Esophagus muscularis mucosa (tissue), 4 donors: ENCODE results near the gene NDUFAF5. TPM values are rescaled to one million over a fixed set of nuclear protein-coding genes. Genes with fewer than 3 reads are reported as not detected.

Source experiments
- DNase-seq: peaks from one replicate; pipeline ENCODE4 v3.0.0-alpha.2; 2017; ENCODE audit errors: extremely low spot score
- H3K27ac ChIP-seq, 4 donors: fragments of 200-600 bp; sonication (generic); replicated peaks in 1 of 4; 1 replicate in 3 of 4; 2 replicates in 1 of 4; pipeline ENCODE4 v1.5.1; 2016 to 2019; ENCODE audit warnings: mild to moderate bottlenecking in 1 of 4
- H3K27me3 ChIP-seq, 4 donors: fragments of 200-600 bp; sonication (generic); one replicate each; pipeline versions ENCODE4 v1.5.1 to v1.6.0; 2016 to 2019
- H3K36me3 ChIP-seq, 4 donors: fragments of 200-600 bp; sonication (generic); one replicate each; pipeline ENCODE4 v1.5.1; 2016 to 2019
- H3K4me1 ChIP-seq, 4 donors: fragments of 200-600 bp; sonication (generic); one replicate each; pipeline ENCODE4 v1.5.1; 2016 to 2019
- H3K4me3 ChIP-seq, 4 donors: fragments of 200-600 bp; sonication (generic); 1 replicate in 2 of 4; 2 replicates in 2 of 4; pipeline ENCODE4 v1.5.1; 2016 to 2019; ENCODE audit warnings: mild to moderate bottlenecking in 4 of 4, moderate library complexity in 1 of 4
- H3K9me3 ChIP-seq, 4 donors: fragments of 200-600 bp; sonication (generic); 1 replicate in 3 of 4; 2 replicates in 1 of 4; pipeline ENCODE4 v1.5.1; 2016 to 2019
- CTCF ChIP-seq, 3 experiments: fragments of 200-600 bp in 2 of 3; fragments of 450-650 bp in 1 of 3; sonication (generic) in 2 of 3; IDR thresholded peaks; one replicate each; pipeline ENCODE4 v1.5.1; 2017 to 2019; ENCODE audit warnings: antibody characterized with exemption in 3 of 3, mild to moderate bottlenecking in 2 of 3, moderate library complexity in 1 of 3
- EP300 ChIP-seq: sonication (generic); formaldehyde crosslinking; IDR thresholded peaks from one replicate; pipeline ENCODE4 v1.6.1; 2017; ENCODE audit warnings: antibody characterized with exemption
- POLR2A ChIP-seq: fragments of 450-650 bp; IDR thresholded peaks from one replicate; pipeline ENCODE4 v1.6.1; 2017; ENCODE audit warnings: antibody characterized with exemption, moderate library complexity, mild to moderate bottlenecking, low read depth
- POLR2AphosphoS5 ChIP-seq, 2 donors: sonication (generic); formaldehyde crosslinking; IDR thresholded peaks; one replicate each; pipeline ENCODE4 v1.6.1; 2017; ENCODE audit warnings: antibody characterized with exemption in 2 of 2
- WGBS: methylation state at CpG from one replicate; pipeline ENCODE4 v1.1.5; 2018; 5-methylcytosine and 5-hydroxymethylcytosine counted together
- intact Hi-C: fragments of 100-400 bp; cut with DNase I; formaldehyde crosslinking; loops from one replicate; pipeline ENCODE4 v1.15.1; 2023
- total RNA-seq, 4 donors: library from RNA; depleted of rRNA; stranded (reverse); fragments of >200 nt; gene quantifications; one replicate each; pipeline versions ENCODE4 v1.1.0 to v1.2.1, GENCODE V29; 2016

The NDUFAF5 gene
- total RNA-seq, 4 donors from 2014 or later = 11.9 to 23.3 (median 19.1) TPM

DNA sequence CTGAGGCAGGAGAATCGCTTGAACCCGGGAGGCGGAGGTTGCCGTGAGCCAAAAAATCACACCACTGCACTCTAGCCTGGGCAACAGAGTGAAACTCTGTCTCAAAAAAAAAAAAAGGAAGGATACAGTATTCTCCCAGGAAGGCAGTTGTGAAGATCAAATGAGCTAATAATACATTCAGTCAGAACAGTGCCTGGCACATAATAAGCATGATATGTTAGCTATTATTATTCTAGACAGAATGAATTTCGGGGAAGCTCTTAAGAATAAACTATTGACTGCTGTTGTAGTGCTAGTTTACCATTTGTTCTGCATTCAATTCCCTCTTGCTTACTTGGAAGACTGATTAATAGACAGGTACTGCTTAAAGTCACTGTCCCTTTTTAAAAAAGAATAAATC lies 40.6 kb downstream of the NDUFAF5 start:
- Histone ChIP-seq H3K9me3 (peaks cover 0 to 5% (median 0%) of the 10 kb centered on the region in 4 donors), H3K36me3 (no peaks in the 10 kb centered on the region), H3K4me3 (no peak overlapping the region), H3K27me3 (no peaks in the 10 kb centered on the region), H3K4me1 (peaks cover 0 to 6% (median 2%) of the 10 kb centered on the region in 4 donors), H3K27ac (no peak overlapping the region)
- WGBS = 54% methylated on average over 4 of the region's 5 CpGs
- TF ChIP-seq POLR2AphosphoS5 (IDR thresholded peaks at IDR 0.05) (no peak), POLR2A (no peak), CTCF (IDR thresholded peaks at IDR 0.05) (no peak), EP300 (no peak)
- DNase-seq = no peak
- intact Hi-C loops = no loop called here

DNA sequence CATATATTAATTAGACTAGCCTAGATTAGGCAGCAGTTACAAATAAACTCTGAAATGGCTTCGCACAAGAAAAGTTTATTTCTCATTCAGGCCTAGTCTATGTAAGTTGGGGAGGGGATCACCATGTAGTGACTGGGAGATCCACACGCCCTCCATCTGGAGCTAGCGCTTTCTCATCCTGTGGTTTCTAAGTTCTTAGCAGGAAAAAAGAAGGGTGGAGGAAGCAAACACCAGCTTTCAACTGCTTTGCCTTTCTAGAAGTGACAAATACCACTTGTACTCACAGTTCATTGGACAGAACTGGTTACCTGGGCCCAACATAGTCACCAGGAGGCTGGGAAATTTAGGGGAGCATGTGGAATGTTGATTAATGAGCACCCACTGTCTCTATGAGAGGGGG lies 46.6 kb downstream of the NDUFAF5 start:
- peak; percentile 64 for DNase-seq
- H3K9me3 ChIP-seq = no peaks in the 10 kb centered on the region
- 90% methylated on average over 3 of the region's 3 CpGs for WGBS
- intact Hi-C loops = no loop called here
- no peak overlapping the region for H3K4me3 ChIP-seq
- TF ChIP-seq CTCF (IDR thresholded peaks at IDR 0.05) (no peak), POLR2A (no peak), EP300 (no peak), POLR2AphosphoS5 (IDR thresholded peaks at IDR 0.05) (no peak)
- H3K27me3 ChIP-seq = no peaks in the 10 kb centered on the region
- no peaks in the 10 kb centered on the region for H3K4me1 ChIP-seq
- H3K36me3 ChIP-seq = no peaks in the 10 kb centered on the region
- no peak overlapping the region for H3K27ac ChIP-seq

DNA sequence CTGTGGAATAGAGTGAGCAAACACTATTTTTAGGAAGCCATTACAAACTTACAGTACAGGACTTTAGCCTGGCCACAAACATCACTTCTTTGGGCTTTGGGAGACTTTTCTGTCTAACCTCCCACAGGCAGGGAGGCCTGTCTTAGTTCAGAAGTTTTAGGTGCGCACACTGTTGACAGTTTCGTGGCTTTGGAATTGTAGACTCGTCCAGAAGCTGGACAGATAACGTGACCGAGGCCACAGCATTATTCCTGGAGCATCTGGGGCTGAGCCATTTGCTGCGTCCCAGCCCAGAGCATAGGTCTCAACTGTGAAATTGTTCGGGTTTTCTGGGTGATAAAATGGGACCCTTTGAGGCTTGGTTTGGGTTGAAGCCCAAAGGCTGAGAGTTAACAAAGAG lies 53.8 kb downstream of the NDUFAF5 start:
- intact Hi-C loops = no loop called here
- Histone ChIP-seq H3K27ac (no peak overlapping the region), H3K27me3 (no peaks in the 10 kb centered on the region), H3K36me3 (no peaks in the 10 kb centered on the region), H3K9me3 (no peaks in the 10 kb centered on the region), H3K4me1 (no peaks in the 10 kb centered on the region), H3K4me3 (no peak overlapping the region)
- peak; percentile 53 for DNase-seq
- WGBS = 78% methylated on average over 7 of the region's 7 CpGs
- no peak for TF ChIP-seq POLR2AphosphoS5 (IDR thresholded peaks at IDR 0.05)
- no peak for TF ChIP-seq POLR2A
- no peak for TF ChIP-seq EP300
- TF ChIP-seq CTCF (IDR thresholded peaks at IDR 0.05) = no peak

GRCh38 chr20:13839421-13840092 lies 54.7 kb downstream of the NDUFAF5 start:
- H3K27ac ChIP-seq = no peak overlapping the region
- H3K9me3 ChIP-seq = no peaks in the 10 kb centered on the region
- intact Hi-C loops = no loop called here
- peak; percentile 79 for DNase-seq
- WGBS = 66% methylated on average over 4 of the region's 4 CpGs
- no peak overlapping the region for H3K4me3 ChIP-seq
- TF ChIP-seq EP300 (no peak), POLR2A (no peak), CTCF (IDR thresholded peaks at IDR 0.05) (no peak), POLR2AphosphoS5 (IDR thresholded peaks at IDR 0.05) (no peak)
- H3K4me1 ChIP-seq = peaks cover 0 to 2% (median 0%) of the 10 kb centered on the region in 4 donors
- H3K36me3 ChIP-seq = no peaks in the 10 kb centered on the region
- H3K27me3 ChIP-seq = no peaks in the 10 kb centered on the region

- Histone ChIP-seq H3K27ac (no peak overlapping the region), H3K4me1 (peaks cover 0 to 4% (median 0%) of the 10 kb centered on the region in 4 donors), H3K9me3 (no peaks in the 10 kb centered on the region), H3K4me3 (no peak overlapping the region), H3K36me3 (no peaks in the 10 kb centered on the region), H3K27me3 (no peaks in the 10 kb centered on the region)
- 84% methylated on average over 3 of the region's 4 CpGs for WGBS
- intact Hi-C loops = no loop called here
- DNase-seq = no peak
- TF ChIP-seq CTCF (IDR thresholded peaks at IDR 0.05) (no peak), POLR2A (no peak), POLR2AphosphoS5 (IDR thresholded peaks at IDR 0.05) (no peak), EP300 (no peak)
These were observed 55.3 kb downstream of the NDUFAF5 start for GRCh38 chr20:13840093-13840465.
